GM18511 (cell line): ENCODE results near the gene TMEM123.
"Not testable (repeated sequence)": the region's sequence is repeated elsewhere in the genome, so short reads cannot be mapped to it uniquely, and the experiment has no call there.

ENCODE experiments used
- ATAC-seq: cut with Tn5 transposase; IDR thresholded peaks from one replicate; pipeline ENCODE4 v1.9.1; 2021; ENCODE audit warnings: mild to moderate bottlenecking, moderate library complexity; ENCODE audit not compliant: unreplicated experiment

The TMEM123 gene

GRCh38 chr11:102396708-102397563, 55.6 kb downstream of the TMEM123 start:
- ATAC-seq, result no peak

DNA sequence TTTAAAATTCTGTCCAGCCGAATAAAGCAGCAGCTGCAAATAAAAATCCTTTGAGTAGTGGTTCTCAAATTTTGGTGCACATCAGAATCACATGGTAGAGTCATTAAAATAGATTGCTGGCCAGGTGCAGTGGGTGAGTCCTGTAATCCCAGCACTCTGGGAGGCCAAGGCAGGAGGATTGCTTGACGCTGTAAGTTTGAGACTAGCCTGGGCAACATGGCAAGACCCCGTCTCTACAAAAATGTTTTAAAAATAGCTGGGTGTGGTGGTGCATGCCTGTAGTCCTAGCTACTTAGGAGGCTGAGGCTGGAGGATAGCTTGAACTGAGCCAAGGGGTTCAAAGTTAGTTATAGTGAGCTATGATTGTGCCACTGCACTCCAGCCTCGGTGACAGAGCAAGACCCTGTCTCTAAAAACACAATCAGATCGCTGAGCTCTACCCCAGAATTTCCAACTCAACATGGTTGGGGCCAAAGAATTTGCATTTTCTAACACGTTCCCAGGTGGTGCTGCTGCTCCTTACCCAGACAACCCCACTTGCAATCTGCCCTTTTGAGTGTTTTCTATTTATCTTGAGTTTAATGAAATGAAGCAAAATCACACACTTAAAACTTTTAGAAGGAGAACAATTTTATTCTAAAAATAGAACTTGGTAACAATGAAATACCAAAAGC, 56.7 kb downstream of the TMEM123 start:
- no peak for ATAC-seq

DNA sequence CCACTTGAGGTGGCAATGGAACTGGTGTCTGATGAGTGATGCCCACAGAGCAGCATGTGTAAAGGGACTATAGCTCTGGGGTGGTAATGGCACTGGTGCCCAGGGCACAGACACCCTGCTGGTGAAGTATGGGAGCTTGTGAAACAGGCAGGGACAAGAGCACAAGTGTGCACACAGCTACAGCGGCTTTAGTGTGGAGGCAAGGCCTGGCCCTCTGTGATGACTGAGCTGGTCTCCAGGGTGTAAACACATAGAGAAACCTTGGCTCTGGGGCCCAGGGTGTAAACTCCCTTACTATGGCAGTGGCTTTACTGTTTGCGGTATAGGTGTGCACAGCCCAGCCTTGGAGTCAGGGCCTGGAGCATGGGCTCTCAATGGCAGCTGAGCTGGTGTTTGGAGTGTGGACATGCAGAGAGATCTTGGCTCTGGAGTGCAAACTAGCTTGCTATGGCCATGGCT, 59.3 kb downstream of the TMEM123 start:
- no peak for ATAC-seq

GRCh38 chr11:102391549-102392237, 60.9 kb downstream of the TMEM123 start:
- ATAC-seq, result no peak

GRCh38 chr11:102390667-102391465, 61.7 kb downstream of the TMEM123 start:
- ATAC-seq, result peak; percentile 86

- ATAC-seq, result no peak
Measured at GRCh38 chr11:102389253-102389652, 63.3 kb downstream of the TMEM123 start.

DNA sequence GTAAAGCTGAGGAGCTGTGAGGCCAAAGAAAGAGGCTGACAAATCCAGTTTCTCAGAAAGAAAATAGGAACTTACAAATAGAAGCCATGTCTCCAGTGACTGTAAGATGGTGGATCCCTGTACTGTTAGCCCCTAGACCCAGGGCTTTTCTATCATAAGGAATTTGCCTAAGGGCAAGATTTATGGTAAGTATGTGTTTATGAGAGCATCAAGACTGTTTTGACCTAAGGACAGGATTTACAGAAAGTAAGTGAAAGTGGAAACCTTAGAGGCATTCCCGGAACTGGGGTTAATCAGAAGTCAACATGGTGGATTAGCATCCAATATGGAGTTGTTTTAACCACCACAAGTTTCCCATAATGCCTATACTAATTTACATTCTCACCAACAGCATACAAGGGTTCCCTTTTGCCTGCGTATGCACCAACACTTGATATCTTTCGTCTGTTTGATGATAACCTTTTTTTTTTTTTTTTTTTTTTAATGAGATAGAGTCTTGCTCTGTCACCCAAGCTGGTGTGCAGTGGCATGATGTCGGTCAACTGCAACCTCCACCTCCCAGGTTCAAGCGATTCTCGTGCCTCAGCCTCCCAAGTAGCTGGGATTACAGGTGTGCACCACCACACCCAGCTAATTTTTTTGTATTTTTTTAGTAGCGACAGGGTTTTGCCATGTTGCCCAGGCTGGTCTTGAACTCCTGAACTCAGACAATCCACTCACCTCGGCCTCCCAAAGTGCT, 65.4 kb downstream of the TMEM123 start:
- ATAC-seq, result no peak

DNA sequence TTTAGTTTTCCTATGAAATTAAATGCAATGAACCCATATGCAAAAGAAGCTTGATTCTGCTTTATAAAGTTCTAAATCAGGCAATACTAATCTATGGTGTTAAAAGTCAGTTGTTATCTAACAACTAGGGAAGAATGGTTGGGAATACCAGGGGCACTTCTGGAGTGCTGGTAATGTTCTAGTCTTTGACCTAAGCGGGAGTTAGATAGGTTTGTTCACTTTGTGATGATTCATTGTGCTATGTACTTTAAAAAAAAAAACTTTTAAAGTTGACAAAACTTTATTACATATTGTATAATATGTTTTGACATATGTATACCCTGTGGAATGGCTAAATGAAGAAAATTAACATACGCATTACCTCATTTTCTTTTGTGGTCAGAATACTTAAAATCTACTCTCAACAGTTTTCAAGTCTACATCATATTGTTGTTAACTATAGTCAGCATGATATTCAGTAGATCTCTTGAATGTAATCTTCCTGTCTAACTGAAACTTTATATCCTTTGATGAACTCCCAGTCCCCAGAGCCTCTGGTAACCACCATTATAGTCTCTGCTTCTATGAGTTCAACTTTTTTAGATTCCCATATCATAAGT, 66.3 kb downstream of the TMEM123 start:
- ATAC-seq, result no peak

DNA sequence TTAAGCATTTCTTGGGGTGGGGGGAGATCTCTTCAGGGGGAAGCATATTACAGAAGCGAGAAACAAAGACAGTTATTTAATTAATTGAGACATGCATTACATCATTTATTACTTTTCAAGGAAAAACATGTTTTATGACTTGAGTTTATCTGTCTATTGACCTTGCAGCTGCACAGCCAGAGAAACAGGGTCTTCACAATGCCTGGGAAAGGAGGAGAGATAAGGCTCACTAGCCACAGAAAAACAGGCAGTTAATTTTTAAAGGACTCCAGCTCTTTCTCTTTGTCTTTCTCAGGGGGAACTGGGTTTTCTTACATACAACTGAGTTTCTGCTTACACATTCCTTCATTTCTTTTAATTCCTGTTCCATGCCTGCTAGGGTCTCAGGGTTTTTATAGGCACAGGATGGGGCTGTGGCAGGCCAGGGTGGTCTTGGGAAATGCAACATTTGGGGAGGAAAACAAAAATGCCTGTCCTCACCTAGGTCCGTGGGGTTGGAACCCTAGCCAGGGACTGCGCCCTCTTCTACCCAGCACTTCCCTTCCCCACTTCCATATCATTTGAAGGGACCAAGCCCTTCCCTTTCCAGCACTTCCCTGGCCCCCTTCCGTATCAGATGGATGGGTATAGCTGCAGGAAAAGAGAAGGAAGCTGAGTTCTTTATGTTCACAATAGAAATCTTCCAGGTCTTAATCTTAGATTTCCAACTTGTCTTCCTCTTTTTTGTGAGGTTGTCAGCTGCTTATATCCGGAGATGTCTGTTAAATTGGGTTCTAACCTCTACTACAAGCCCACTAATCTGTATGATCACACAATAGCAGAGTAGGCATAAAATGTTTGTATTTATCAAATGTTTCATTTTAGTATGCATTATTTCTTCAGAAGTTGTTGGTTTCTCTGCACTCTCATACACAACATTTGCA, 67.2 kb downstream of the TMEM123 start:
- ATAC-seq, result no peak

DNA sequence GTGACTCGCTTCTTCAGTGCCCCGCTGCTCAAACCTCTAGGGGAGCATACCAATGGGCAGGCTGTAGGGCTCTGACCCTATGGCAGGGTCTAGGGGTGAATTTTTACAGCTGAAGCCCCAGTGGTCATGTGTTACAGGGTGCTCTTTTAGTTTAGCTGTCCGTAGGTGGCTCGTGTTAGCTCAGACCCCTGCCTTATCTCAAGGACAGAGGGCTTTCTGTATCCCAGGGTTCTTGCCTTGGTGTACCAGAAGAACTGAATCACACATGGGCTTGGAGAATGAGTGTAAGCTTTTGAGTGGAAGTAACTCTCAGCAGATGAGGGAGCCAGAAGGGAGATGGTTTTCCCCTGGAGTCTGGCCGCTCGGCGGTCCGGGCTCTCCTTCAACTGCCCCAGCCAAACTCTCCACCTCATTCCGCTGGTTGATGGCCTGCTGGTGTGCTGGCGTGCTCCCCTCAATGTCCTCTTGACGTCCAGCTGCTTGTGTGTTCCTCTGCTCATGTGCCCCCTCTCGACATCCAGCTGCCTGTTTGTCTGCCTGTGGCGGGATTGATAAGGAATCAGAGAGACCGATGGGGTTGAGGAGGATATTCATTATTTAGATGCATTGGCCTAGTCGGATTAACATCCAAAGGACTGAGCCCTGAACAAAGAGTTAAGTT, 68.0 kb downstream of the TMEM123 start:
- ATAC-seq, result no peak

- ATAC-seq, result no peak
Measured at GRCh38 chr11:102383839-102384238, 68.7 kb downstream of the TMEM123 start.

DNA sequence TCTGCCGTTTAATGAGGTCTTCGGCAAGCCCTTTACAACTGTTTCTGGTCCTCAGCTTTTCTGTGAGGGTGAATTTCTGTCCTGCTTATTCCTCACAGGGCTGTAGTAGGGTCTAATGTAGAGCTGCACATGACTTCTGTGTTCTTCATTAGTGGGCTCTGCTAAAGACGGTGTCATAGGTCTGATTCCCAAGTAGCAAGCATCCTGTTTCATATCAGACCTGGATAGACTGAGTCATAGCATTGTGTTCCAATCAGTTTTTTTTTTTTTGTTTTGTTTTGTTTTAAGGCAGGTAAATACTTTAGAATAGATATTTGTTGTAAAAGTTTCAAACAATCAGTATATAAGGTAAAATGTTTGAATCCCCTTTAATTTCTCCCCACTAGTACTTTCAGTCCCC, 70.2 kb downstream of the TMEM123 start:
- ATAC-seq, result no peak

DNA sequence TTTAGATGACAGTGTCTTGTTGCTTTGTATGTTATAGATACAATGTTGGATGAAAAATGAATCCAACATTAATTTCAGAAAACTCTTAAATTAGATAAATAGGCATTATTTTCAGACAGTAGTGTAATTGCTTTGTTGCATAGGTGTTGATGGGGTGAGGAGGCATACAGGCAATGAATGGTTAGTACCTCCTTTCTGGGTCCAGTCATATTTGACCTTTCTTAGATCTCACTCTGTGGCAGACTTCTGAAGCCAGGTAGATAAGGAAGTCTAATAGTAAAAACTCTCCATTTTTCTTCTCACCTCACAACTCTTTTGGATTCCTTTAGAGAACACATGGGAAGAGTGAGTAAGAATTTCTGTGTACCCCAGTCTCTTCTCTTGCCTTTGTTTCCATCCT, 73.7 kb downstream of the TMEM123 start:
- no peak for ATAC-seq

DNA sequence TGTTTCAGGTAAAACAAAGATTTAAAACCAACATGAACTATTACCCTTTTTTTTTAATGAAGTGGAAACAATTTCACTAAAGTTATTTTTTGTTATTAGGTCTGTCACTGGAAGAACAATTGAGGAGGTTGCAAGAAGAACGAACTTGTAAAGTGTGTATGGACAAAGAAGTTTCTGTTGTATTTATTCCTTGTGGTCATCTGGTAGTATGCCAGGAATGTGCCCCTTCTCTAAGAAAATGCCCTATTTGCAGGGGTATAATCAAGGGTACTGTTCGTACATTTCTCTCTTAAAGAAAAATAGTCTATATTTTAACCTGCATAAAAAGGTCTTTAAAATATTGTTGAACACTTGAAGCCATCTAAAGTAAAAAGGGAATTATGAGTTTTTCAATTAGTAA, 74.7 kb downstream of the TMEM123 start:
- ATAC-seq, result no peak

DNA sequence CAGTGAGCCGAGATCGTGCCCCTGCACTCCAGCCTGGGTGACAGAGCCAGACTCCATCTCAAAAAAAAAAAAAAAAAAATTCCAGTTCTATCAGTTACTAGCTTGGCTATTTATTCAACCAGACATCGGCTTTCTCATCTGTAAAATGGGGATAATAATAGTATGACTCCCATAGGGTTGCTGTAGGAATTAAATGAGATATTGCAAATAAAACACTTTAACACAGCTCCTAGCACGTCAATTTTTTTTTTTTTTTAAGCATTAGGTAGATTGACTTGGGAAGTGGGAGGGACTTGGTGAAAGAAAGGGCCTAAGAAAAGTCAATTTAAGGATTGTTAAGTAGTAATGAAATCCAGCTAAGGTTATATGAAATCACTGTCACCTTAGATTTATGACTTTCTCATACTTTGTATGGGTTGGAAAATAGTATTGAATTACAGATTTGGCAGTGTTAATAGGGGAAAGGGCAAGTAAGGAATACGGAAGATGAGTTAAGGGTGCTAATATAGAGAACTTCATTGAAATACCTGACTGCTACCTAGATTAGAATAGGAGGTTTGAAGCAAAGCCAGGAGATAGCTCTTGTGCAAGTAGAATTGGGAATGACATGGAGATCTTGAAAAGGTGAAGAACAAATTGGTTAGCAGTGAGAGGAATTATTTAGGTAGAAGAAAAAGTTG, 76.7 kb downstream of the TMEM123 start:
- no peak for ATAC-seq

- ATAC-seq, result not testable (repeated sequence)
Measured at GRCh38 chr11:102374633-102375424, 77.7 kb downstream of the TMEM123 start.

GRCh38 chr11:102368472-102368871, 84.1 kb downstream of the TMEM123 start:
- ATAC-seq, result peak; percentile 100
